Measurements from ENCODE around the gene NECAB3.
"Not testable (repeated sequence)": the region's sequence is repeated elsewhere in the genome, so short reads cannot be mapped to it uniquely, and the experiment has no call there.

DNA sequence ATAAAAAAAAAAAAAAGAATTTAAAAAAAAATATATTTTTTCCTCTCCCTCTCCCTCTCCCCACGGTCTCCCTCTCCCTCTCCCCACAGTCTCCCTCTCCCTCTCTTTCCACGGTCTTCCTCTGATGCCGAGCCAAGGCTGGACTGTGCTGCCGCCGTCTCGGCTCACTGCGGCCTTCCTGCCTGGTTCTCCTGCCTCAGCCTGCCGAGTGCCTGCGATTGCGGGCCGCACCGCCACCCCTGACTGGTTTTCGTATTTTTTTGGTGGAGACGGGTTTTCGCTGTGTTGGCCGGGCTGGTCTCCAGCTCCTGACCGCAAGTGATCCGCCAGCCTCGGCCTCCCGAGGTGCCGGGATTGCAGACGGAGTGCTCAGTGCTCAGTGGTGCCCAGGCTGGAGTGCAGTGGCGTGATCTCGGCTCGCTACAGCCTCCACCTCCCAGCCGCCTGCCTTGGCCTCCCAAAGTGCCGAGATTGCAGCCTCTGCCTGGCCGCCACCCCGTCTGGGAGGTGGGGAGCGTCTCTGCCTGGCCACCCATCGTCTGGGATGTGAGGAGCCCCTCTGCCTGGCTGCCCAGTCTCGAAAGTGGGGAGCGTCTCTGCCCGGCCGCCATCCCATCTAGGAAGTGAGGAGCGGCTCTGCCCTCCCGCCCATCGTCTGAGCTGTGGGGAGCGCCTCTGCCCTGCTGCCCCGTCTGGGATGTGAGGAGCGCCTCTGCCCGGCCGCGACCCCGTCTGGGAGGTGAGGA, 26.6 kb upstream of the NECAB3 start:
- TF ChIP-seq, protein P1, sequence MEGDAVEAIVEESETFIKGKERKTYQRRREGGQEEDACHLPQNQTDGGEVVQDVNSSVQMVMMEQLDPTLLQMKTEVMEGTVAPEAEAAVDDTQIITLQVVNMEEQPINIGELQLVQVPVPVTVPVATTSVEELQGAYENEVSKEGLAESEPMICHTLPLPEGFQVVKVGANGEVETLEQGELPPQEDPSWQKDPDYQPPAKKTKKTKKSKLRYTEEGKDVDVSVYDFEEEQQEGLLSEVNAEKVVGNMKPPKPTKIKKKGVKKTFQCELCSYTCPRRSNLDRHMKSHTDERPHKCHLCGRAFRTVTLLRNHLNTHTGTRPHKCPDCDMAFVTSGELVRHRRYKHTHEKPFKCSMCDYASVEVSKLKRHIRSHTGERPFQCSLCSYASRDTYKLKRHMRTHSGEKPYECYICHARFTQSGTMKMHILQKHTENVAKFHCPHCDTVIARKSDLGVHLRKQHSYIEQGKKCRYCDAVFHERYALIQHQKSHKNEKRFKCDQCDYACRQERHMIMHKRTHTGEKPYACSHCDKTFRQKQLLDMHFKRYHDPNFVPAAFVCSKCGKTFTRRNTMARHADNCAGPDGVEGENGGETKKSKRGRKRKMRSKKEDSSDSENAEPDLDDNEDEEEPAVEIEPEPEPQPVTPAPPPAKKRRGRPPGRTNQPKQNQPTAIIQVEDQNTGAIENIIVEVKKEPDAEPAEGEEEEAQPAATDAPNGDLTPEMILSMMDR (conservative IDR thresholded peaks at IDR 0.05; ENCODE audit: low read length) = not testable (repeated sequence)
- TF ChIP-seq EZH2phosphoT487 (IDR thresholded peaks at IDR 0.05; ENCODE audit: borderline replicate concordance, low read depth, low read length) = not testable (repeated sequence)
